Smooth muscle cell (in vitro differentiated cells): ENCODE results near the gene MDH1. TPM values are rescaled to one million over a fixed set of nuclear protein-coding genes. Genes with fewer than 3 reads are reported as not detected.

ENCODE experiments used
- DNase-seq: peaks from one replicate; lab custom pipeline; 2025; ENCODE audit not compliant: unreplicated experiment; lab: John Stamatoyannopoulos, UW
- H2AFZ ChIP-seq: fragments of 200-600 bp; sonication (generic); 2 replicates; pipeline ENCODE4 v1.6.0; 2016; ENCODE audit warnings: antibody characterized with exemption, low read depth, mild to moderate bottlenecking
- H3F3A ChIP-seq: fragments of 200-600 bp; sonication (generic); 2 replicates; pipeline ENCODE4 v1.6.0; 2017; ENCODE audit warnings: antibody characterized with exemption, low read depth
- H3K27ac ChIP-seq: fragments of 200-600 bp; sonication (generic); 2 replicates; pipeline ENCODE4 v1.5.1; 2016; ENCODE audit warnings: low read depth, mild to moderate bottlenecking
- H3K27me3 ChIP-seq: fragments of 200-600 bp; sonication (generic); 2 replicates; pipeline ENCODE4 v1.6.1; 2016; ENCODE audit warnings: low read depth, mild to moderate bottlenecking
- H3K36me3 ChIP-seq: fragments of 200-600 bp; sonication (generic); 2 replicates; pipeline ENCODE4 v1.5.1; 2016; ENCODE audit warnings: low read depth
- H3K4me1 ChIP-seq: fragments of 200-600 bp; sonication (generic); 2 replicates; pipeline ENCODE4 v1.5.1; 2016; ENCODE audit warnings: low read depth
- H3K4me2 ChIP-seq: fragments of 200-600 bp; sonication (generic); 2 replicates; pipeline ENCODE4 v1.6.0; 2016; ENCODE audit warnings: mild to moderate bottlenecking
- H3K4me3 ChIP-seq: fragments of 200-600 bp; sonication (generic); 2 replicates; pipeline ENCODE4 v1.5.1; 2016; ENCODE audit warnings: mild to moderate bottlenecking
- H3K79me2 ChIP-seq: fragments of 200-600 bp; sonication (generic); 2 replicates; pipeline ENCODE4 v1.6.0; 2016; ENCODE audit warnings: low read depth, mild to moderate bottlenecking
- H3K9ac ChIP-seq: fragments of 200-600 bp; sonication (generic); 2 replicates; pipeline ENCODE4 v1.6.0; 2016; ENCODE audit warnings: low read depth
- H3K9me3 ChIP-seq: fragments of 200-600 bp; sonication (generic); replicated peaks from 2 replicates; pipeline ENCODE4 v1.5.1; 2016; ENCODE audit warnings: low read depth
- H4K20me1 ChIP-seq: fragments of 200-600 bp; sonication (generic); 2 replicates; pipeline ENCODE4 v1.6.0; 2016; ENCODE audit warnings: low read depth
- WGBS: methylation state at CpG from one replicate; pipeline ENCODE4 v1.1.7; 2016; ENCODE audit warnings: low lambda C conversion rate; 5-methylcytosine and 5-hydroxymethylcytosine counted together
- polyA plus RNA-seq: library from polyadenylated mRNA; unstranded; fragments of >200 nt; fragmentation: Nextera tagmentation; extraction: Ambion mirVana; gene quantifications from 2 replicates; pipeline ENCODE4 v1.2.1, GENCODE V29; 2016
- total RNA-seq: library from RNA; depleted of rRNA; stranded (reverse); fragments of >200 nt; gene quantifications from 2 replicates; pipeline ENCODE4 v1.2.3, GENCODE V29; 2014
- TF ChIP-seq, protein P1 (sequence below): fragments of 200-600 bp; sonication (generic); IDR thresholded peaks from 2 replicates; pipeline ENCODE4 v1.5.1; 2017; ENCODE audit warnings: borderline replicate concordance, mild to moderate bottlenecking, antibody characterized with exemption; ENCODE audit not compliant: insufficient read depth, poor library complexity, severe bottlenecking

Gene MDH1
- total and polyA plus RNA-seq, 2 experiments from 2014 or later = 275 to 290 TPM

DNA sequence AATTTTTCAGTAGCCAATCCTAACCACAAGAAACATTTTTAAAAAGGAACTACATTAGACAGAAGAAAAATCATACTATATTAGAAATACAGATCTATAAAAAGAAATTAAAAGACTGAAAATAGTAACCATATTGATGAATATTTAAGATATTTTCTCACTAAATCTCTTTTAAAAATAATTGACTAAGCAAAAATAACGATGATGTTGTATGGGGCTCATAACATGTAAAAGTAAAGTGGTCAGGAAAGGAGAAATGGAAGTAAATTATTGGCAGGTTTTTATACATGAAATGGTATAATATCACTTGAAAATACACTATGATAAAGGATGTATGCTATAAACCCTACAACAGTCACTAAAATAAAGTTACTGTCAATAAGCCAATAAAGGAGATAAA, 5.9 kb upstream of the MDH1 start:
- peaks cover 72% of the 10 kb centered on the region for H3K79me2 ChIP-seq
- TF ChIP-seq, protein P1, sequence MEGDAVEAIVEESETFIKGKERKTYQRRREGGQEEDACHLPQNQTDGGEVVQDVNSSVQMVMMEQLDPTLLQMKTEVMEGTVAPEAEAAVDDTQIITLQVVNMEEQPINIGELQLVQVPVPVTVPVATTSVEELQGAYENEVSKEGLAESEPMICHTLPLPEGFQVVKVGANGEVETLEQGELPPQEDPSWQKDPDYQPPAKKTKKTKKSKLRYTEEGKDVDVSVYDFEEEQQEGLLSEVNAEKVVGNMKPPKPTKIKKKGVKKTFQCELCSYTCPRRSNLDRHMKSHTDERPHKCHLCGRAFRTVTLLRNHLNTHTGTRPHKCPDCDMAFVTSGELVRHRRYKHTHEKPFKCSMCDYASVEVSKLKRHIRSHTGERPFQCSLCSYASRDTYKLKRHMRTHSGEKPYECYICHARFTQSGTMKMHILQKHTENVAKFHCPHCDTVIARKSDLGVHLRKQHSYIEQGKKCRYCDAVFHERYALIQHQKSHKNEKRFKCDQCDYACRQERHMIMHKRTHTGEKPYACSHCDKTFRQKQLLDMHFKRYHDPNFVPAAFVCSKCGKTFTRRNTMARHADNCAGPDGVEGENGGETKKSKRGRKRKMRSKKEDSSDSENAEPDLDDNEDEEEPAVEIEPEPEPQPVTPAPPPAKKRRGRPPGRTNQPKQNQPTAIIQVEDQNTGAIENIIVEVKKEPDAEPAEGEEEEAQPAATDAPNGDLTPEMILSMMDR = no peak
- H3K36me3 ChIP-seq = no peaks in the 10 kb centered on the region
- H3K27ac ChIP-seq = no peak overlapping the region
- H3F3A ChIP-seq = no peaks in the 10 kb centered on the region
- WGBS = 98% methylated on average over 1 of the region's 1 CpG
- peaks cover 3% of the 10 kb centered on the region for H4K20me1 ChIP-seq
- no peak overlapping the region for H2AFZ ChIP-seq
- no peaks in the 10 kb centered on the region for H3K9me3 ChIP-seq
- no peak for DNase-seq
- no peak overlapping the region for H3K4me2 ChIP-seq
- no peaks in the 10 kb centered on the region for H3K4me1 ChIP-seq
- H3K9ac ChIP-seq = no peak overlapping the region
- no peaks in the 10 kb centered on the region for H3K27me3 ChIP-seq
- no peak overlapping the region for H3K4me3 ChIP-seq

- Histone ChIP-seq H3K4me3 (peak overlapping the region; percentile 66), H3K9ac (peak overlapping the region; percentile 57), H3K27me3 (no peaks in the 10 kb centered on the region), H3K79me2 (peaks cover 82% of the 10 kb centered on the region), H4K20me1 (peaks cover 14% of the 10 kb centered on the region), H3K4me1 (peaks cover 19% of the 10 kb centered on the region), H3F3A (no peaks in the 10 kb centered on the region), H3K36me3 (no peaks in the 10 kb centered on the region), H2AFZ (peak overlapping the region; percentile 84), H3K27ac (peak overlapping the region; percentile 58), H3K9me3 (no peaks in the 10 kb centered on the region), H3K4me2 (peak overlapping the region; percentile 85)
- WGBS = 2% methylated on average over 33 of the region's 33 CpGs
- no peak for DNase-seq
- TF ChIP-seq, protein P1 = no peak
Observed at GRCh38 chr2:63587814-63588384, 864 bp upstream of the MDH1 start.

GRCh38 chr2:63589148-63589958, 590 bp downstream of the MDH1 start:
- H4K20me1 ChIP-seq = peaks cover 27% of the 10 kb centered on the region
- H3K9me3 ChIP-seq = no peaks in the 10 kb centered on the region
- H3K36me3 ChIP-seq = peaks cover 7% of the 10 kb centered on the region
- peaks cover 84% of the 10 kb centered on the region for H3K79me2 ChIP-seq
- WGBS = 5% methylated on average over 26 of the region's 26 CpGs
- TF ChIP-seq, protein P1 = no peak
- H2AFZ ChIP-seq = peak overlapping the region; percentile 64
- peaks cover 19% of the 10 kb centered on the region for H3K4me1 ChIP-seq
- no peaks in the 10 kb centered on the region for H3K27me3 ChIP-seq
- peak overlapping the region; percentile 85 for H3K4me2 ChIP-seq
- peak overlapping the region; percentile 20 for H3K27ac ChIP-seq
- DNase-seq = no peak
- no peaks in the 10 kb centered on the region for H3F3A ChIP-seq
- H3K4me3 ChIP-seq = peak overlapping the region; percentile 66
- H3K9ac ChIP-seq = peak overlapping the region; percentile 8
